Transverse colon (tissue), 4 donors: ENCODE data around the gene SLITRK4.

Experiments
- CTCF ChIP-seq, 5 experiments: fragments of 200-600 bp in 3 of 5; fragments of 450-650 bp in 2 of 5; sonication (generic) in 3 of 5; IDR thresholded peaks; 1 replicate in 2 of 5; 2 replicates in 3 of 5; pipeline ENCODE4 v1.5.1; 2016 to 2017; ENCODE audit warnings: antibody characterized with exemption in 5 of 5, inconsistent platforms in 3 of 5, mild to moderate bottlenecking in 2 of 5, moderate library complexity in 1 of 5
- EP300 ChIP-seq: sonication (generic); formaldehyde crosslinking; IDR thresholded peaks from one replicate; pipeline ENCODE4 v1.6.1; 2017; ENCODE audit warnings: antibody characterized with exemption, low read depth
- POLR2A ChIP-seq: fragments of 450-650 bp; IDR thresholded peaks from one replicate; pipeline ENCODE4 v1.6.1; 2016; ENCODE audit warnings: antibody characterized with exemption, mild to moderate bottlenecking, moderate library complexity
- POLR2AphosphoS5 ChIP-seq, 3 donors: sonication (generic); formaldehyde crosslinking; IDR thresholded peaks; one replicate each; pipeline ENCODE4 v1.6.1; 2016; ENCODE audit warnings: antibody characterized with exemption in 3 of 3

DNA sequence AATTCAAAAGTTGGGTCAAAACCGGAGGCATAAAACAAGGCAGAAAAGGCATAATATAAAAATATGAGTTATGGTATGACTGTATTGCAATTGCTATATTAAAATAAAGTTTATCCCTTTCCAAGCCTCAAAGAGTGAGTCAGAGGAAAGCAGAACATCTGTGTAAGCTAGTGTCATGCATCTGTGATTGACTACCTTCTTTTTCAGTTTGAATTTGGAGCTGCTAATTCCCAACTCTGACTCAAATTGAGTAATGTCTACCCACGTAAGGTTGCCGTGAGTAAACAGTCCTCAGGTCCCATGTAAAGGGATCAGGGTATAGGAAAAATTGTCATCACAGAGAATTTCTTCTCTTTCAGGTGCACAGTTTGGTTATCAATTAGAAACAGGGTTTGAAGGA, 6.5 kb upstream of the SLITRK4 start:
- TF ChIP-seq POLR2A (no peak), CTCF (IDR thresholded peaks at IDR 0.05) (no peak), EP300 (no peak), POLR2AphosphoS5 (IDR thresholded peaks at IDR 0.05) (no peak)
